GM23338 (cell line): ENCODE measurements around the gene RRAS. TPM values are rescaled to one million over a fixed set of nuclear protein-coding genes. Genes with fewer than 3 reads are reported as not detected.

Experiments used
- ATAC-seq: fragments of 200-7000 bp; cut with Tn5 transposase; 3 replicates; pipeline ENCODE4 v1.9.1; 2020
- DNase-seq: peaks from one replicate; pipeline ENCODE4 v3.0.0-alpha.2; 2015; ENCODE audit warnings: low spot score
- H2AFZ ChIP-seq: fragments of 200-600 bp; sonication (generic); 2 replicates; pipeline ENCODE4 v1.8.0; 2016; ENCODE audit warnings: antibody characterized with exemption, mild to moderate bottlenecking, moderate library complexity
- H3F3A ChIP-seq: fragments of 200-600 bp; sonication (generic); replicated peaks from 2 replicates; pipeline ENCODE4 v1.8.0; 2017; ENCODE audit warnings: antibody characterized with exemption, mixed run types, low read depth
- H3K27ac ChIP-seq: fragments of 200-600 bp; sonication (generic); 2 replicates; pipeline ENCODE4 v1.6.1; 2016; ENCODE audit warnings: low read depth
- H3K27me3 ChIP-seq: fragments of 200-600 bp; sonication (generic); 2 replicates; pipeline ENCODE4 v1.8.0; 2016; ENCODE audit warnings: mild to moderate bottlenecking, mixed run types, moderate library complexity; ENCODE audit not compliant: insufficient read depth
- H3K36me3 ChIP-seq: fragments of 200-600 bp; sonication (generic); 2 replicates; pipeline ENCODE4 v1.8.0; 2016; ENCODE audit warnings: mild to moderate bottlenecking; ENCODE audit not compliant: insufficient read depth
- H3K4me1 ChIP-seq: fragments of 200-600 bp; sonication (generic); 2 replicates; pipeline ENCODE4 v1.8.0; 2016; ENCODE audit warnings: mild to moderate bottlenecking, moderate library complexity; ENCODE audit not compliant: insufficient read depth
- H3K4me2 ChIP-seq: fragments of 200-600 bp; sonication (generic); 2 replicates; pipeline ENCODE4 v1.7.1; 2017; ENCODE audit warnings: mixed run types
- H3K4me3 ChIP-seq: fragments of 200-600 bp; sonication (generic); 2 replicates; pipeline ENCODE4 v1.6.1; 2016; ENCODE audit warnings: mixed run types
- H3K79me2 ChIP-seq: fragments of 200-600 bp; sonication (generic); replicated peaks from 2 replicates; pipeline ENCODE4 v1.8.0; 2017; ENCODE audit warnings: mild to moderate bottlenecking; ENCODE audit not compliant: insufficient read depth
- H3K9me2 ChIP-seq: fragments of 200-600 bp; sonication (generic); 2 replicates; pipeline ENCODE4 v1.8.0; 2017; ENCODE audit not compliant: insufficient read depth
- H4K20me1 ChIP-seq: fragments of 200-600 bp; sonication (generic); replicated peaks from 2 replicates; pipeline ENCODE4 v1.8.0; 2017; ENCODE audit warnings: mild to moderate bottlenecking; ENCODE audit not compliant: insufficient read depth
- H3K27ac Mint-ChIP-seq: 2 replicates; pipeline ENCODE4 v1.8.0; 2020; ENCODE audit warnings: inconsistent platforms, mild to moderate bottlenecking, moderate library complexity, mixed read lengths
- H3K27me3 Mint-ChIP-seq: 3 replicates; pipeline ENCODE4 v1.8.0; 2022; ENCODE audit warnings: low read depth, mild to moderate bottlenecking, moderate library complexity, mixed read lengths, inconsistent platforms; ENCODE audit not compliant: insufficient read depth, poor library complexity
- H3K36me3 Mint-ChIP-seq: 3 replicates; pipeline ENCODE4 v1.8.0; 2021; ENCODE audit warnings: low read depth, mild to moderate bottlenecking, inconsistent platforms, moderate library complexity, mixed read lengths
- H3K4me1 Mint-ChIP-seq: 3 replicates; pipeline ENCODE4 v1.8.0; 2020; ENCODE audit warnings: mild to moderate bottlenecking, inconsistent platforms, mixed read lengths
- H3K4me3 Mint-ChIP-seq: 3 replicates; pipeline ENCODE4 v1.8.0; 2021; ENCODE audit warnings: moderate library complexity, mild to moderate bottlenecking, inconsistent platforms, mixed read lengths
- H3K9me3 Mint-ChIP-seq: 3 replicates; pipeline ENCODE4 v1.8.0; 2020; ENCODE audit warnings: moderate library complexity, mild to moderate bottlenecking, inconsistent platforms, mixed read lengths
- CREB1 ChIP-seq: fragments of 250-450 bp; sonication (Bioruptor Pico); IDR thresholded peaks from 2 replicates; pipeline ENCODE4 v1.5.0; 2020; ENCODE audit warnings: low read depth, mild to moderate bottlenecking, moderate library complexity
- CTCF ChIP-seq, 2 experiments: fragments of 200-600 bp in 1 of 2; sonication (generic) in 1 of 2; conservative IDR thresholded peaks; 2 replicates each; pipeline versions ENCODE4 v1.5.1 to v1.6.1; 2016 to 2017; ENCODE audit warnings: antibody characterized with exemption in 2 of 2, low read depth in 2 of 2, mild to moderate bottlenecking in 2 of 2, moderate library complexity in 1 of 2
- ETS1 ChIP-seq: IDR thresholded peaks from 2 replicates; pipeline ENCODE4 v1.6.1; 2016; ENCODE audit warnings: antibody characterized with exemption
- EZH2 ChIP-seq: fragments of 200-600 bp; sonication (generic); IDR thresholded peaks from one replicate; pipeline ENCODE4 v1.8.0; 2017; ENCODE audit warnings: antibody characterized with exemption, mild to moderate bottlenecking, low read depth; ENCODE audit not compliant: unreplicated experiment
- EZH2phosphoT487 ChIP-seq: fragments of 200-600 bp; sonication (generic); IDR thresholded peaks from one replicate; pipeline ENCODE4 v1.8.1; 2018; ENCODE audit warnings: antibody characterized with exemption; ENCODE audit not compliant: unreplicated experiment
- JUNB ChIP-seq: IDR thresholded peaks from one replicate; pipeline ENCODE4 v1.6.1; 2016; ENCODE audit warnings: antibody characterized with exemption; ENCODE audit not compliant: unreplicated experiment
- NANOG ChIP-seq: IDR thresholded peaks from 2 replicates; pipeline ENCODE4 v1.6.1; 2016; ENCODE audit warnings: antibody characterized with exemption, borderline replicate concordance
- POLR2AphosphoS5 ChIP-seq: IDR thresholded peaks from 2 replicates; pipeline ENCODE4 v1.6.1; 2016; ENCODE audit warnings: antibody characterized with exemption, low read depth
- STAT1 ChIP-seq: IDR thresholded peaks from one replicate; pipeline ENCODE4 v1.6.1; 2016; ENCODE audit warnings: antibody characterized with exemption; ENCODE audit not compliant: unreplicated experiment
- ZNF114 ChIP-seq: fragments of 250-450 bp; sonication (Bioruptor Pico); IDR thresholded peaks from 2 replicates; pipeline ENCODE4 v1.5.0; 2020; ENCODE audit warnings: mild to moderate bottlenecking, moderate library complexity
- ZNF331 ChIP-seq: fragments of 250-450 bp; sonication (Bioruptor Pico); IDR thresholded peaks from 2 replicates; pipeline ENCODE4 v1.5.0; 2020; ENCODE audit warnings: low read depth, mild to moderate bottlenecking, moderate library complexity
- polyA plus RNA-seq: library from polyadenylated mRNA; unstranded; fragments of >200 nt; fragmentation: Nextera tagmentation; extraction: Ambion mirVana; gene quantifications from 2 replicates; pipeline ENCODE4 v1.2.1, GENCODE V29; 2016
- total RNA-seq: library from RNA; depleted of rRNA; stranded (reverse); fragments of >200 nt; shearing (Covaris generic); gene quantifications from 2 replicates; pipeline ENCODE4 v1.2.3, GENCODE V29; 2014
- TF ChIP-seq, protein P1 (sequence below): IDR thresholded peaks from one replicate; pipeline ENCODE4 v1.6.1; 2018; ENCODE audit warnings: antibody characterized with exemption; ENCODE audit not compliant: unreplicated experiment

The RRAS gene
- total and polyA plus RNA-seq, 2 experiments from 2014 or later, result 9.3 to 30.0 TPM

DNA sequence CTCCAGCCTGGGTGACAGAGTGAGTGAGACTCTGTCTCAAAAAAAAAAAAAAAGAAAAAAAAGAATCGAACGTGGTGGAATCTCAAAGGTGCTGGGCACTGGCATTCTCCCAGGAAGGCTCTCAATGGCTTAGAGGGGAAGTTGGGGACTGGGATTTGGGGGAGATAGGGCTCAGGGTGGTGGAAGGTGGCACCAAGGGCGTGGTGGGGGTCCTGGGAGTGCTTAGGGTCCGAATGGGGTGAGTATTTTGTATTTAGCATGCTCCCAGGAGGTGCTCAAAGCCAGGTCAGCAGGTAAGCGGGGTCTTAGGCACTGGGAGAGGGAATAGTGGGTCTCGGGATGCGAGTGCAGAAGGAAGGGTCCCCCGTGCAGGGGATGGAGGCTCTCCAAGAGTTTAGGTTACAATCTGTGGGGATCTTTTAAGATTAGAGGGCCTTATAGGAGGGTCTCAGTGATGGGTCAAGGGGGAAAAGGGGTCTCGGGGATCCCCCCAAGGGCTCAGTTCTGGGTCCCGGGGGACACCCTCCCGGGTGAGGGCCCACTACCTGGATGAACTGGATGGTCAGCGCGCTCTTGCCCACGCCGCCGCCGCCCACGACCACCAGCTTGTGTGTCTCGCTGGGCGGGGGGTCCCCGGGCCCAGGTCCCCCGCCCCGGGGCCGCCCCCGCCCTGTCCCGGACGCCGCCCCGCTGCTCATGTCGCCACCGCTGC, 386 bp downstream of the RRAS start:
- peak overlapping the region; percentile 97 for H3K4me3 Mint-ChIP-seq

DNA sequence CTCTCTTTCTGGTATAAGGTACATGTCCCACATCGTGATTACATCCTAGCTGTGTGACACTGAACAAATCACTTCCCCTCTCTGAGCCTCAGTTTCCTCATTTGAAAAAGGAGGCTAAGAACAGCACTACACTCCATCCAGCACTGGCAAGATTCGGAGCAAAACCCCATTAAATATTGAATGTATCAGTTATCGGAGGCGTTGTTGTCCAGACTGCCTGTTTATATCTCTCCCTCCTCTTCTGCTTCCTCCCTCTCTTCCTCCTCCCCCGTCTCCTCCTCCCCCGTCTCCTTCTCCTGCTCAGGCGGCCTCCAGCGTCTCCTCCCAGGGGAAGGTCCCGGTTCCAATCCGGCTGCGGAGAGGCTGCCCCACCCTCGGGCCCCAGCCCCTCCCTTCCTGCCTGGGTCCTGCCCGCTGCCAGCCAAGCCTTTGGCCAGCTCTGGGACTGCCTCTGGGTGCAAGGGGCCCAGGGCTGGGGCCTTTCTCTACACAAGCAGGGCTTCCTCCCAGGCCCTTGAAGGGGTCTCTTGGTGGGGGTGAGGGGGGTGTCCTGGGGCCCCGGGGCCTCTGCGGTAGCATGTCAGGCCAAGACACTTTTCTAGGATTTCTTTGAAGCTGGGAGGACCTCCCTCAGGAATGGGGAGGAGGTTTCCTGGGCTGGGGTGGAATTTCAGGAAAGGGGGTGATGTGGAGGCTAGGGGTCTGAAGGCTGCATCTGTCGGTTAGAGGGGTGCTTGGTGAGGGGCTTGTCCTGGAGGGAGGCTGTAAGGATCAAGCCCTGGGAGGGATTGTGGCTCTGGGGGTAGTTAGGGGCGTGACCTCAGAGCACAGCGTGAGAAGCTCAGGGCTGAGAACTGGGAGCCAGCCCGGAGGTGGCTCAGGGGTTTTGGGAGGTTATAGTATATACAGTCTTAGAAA, 1.9 kb downstream of the RRAS start:
- no peaks in the 10 kb centered on the region; the same call in 2 of the 3 replicates for H3K36me3 Mint-ChIP-seq
- Histone ChIP-seq H3K9me2 (no peaks in the 10 kb centered on the region), H2AFZ (0 out of 2 replicates have a peak overlapping the region, but pooled peaks have one; percentile 28), H3K4me3 (peak overlapping the region; percentile 49), H3F3A (peaks cover 22% of the 10 kb centered on the region), H3K36me3 (no peaks in the 10 kb centered on the region), H3K4me2 (peak overlapping the region; percentile 70), H3K27ac (no peak overlapping the region), H4K20me1 (0 out of 2 replicates have a peak, but pooled peaks cover 2% of the 10 kb centered on the region), H3K4me1 (peaks cover 42% of the 10 kb centered on the region), H3K27me3 (peaks cover 11% of the 10 kb centered on the region; the same call in 1 of the 2 replicates), H3K79me2 (peaks cover 9% of the 10 kb centered on the region)
- H3K4me3 Mint-ChIP-seq, result peak overlapping the region; percentile 77
- DNase-seq (peak; percentile 71), ATAC-seq (peak; percentile 3)
- H3K27ac Mint-ChIP-seq, result peak overlapping the region; percentile 94
- peaks cover 54% of the 10 kb centered on the region for H3K4me1 Mint-ChIP-seq
- peaks cover 2% of the 10 kb centered on the region; the same call in 1 of the 3 replicates for H3K9me3 Mint-ChIP-seq
- peaks cover 50% of the 10 kb centered on the region for H3K27me3 Mint-ChIP-seq
- no peak for TF ChIP-seq EZH2
- no peak for TF ChIP-seq STAT1
- TF ChIP-seq CREB1, result no peak
- TF ChIP-seq CTCF (conservative IDR thresholded peaks at IDR 0.05; ENCODE audit: low read depth in 2 of 2), result no peak
- no peak for TF ChIP-seq ZNF114 (CRISPR knock-in tag)
- no peak for TF ChIP-seq ZNF331 (CRISPR knock-in tag)
- no peak for TF ChIP-seq EZH2phosphoT487
- no peak for TF ChIP-seq JUNB
- TF ChIP-seq, protein P1, sequence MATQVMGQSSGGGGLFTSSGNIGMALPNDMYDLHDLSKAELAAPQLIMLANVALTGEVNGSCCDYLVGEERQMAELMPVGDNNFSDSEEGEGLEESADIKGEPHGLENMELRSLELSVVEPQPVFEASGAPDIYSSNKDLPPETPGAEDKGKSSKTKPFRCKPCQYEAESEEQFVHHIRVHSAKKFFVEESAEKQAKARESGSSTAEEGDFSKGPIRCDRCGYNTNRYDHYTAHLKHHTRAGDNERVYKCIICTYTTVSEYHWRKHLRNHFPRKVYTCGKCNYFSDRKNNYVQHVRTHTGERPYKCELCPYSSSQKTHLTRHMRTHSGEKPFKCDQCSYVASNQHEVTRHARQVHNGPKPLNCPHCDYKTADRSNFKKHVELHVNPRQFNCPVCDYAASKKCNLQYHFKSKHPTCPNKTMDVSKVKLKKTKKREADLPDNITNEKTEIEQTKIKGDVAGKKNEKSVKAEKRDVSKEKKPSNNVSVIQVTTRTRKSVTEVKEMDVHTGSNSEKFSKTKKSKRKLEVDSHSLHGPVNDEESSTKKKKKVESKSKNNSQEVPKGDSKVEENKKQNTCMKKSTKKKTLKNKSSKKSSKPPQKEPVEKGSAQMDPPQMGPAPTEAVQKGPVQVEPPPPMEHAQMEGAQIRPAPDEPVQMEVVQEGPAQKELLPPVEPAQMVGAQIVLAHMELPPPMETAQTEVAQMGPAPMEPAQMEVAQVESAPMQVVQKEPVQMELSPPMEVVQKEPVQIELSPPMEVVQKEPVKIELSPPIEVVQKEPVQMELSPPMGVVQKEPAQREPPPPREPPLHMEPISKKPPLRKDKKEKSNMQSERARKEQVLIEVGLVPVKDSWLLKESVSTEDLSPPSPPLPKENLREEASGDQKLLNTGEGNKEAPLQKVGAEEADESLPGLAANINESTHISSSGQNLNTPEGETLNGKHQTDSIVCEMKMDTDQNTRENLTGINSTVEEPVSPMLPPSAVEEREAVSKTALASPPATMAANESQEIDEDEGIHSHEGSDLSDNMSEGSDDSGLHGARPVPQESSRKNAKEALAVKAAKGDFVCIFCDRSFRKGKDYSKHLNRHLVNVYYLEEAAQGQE, result no peak
- no peak for TF ChIP-seq NANOG
- no peak for TF ChIP-seq POLR2AphosphoS5

More for the DNA sequence above, 386 bp downstream of the RRAS start:
- Histone ChIP-seq H2AFZ (no peak overlapping the region), H3K4me1 (peaks cover 48% of the 10 kb centered on the region), H3K4me3 (peak overlapping the region; percentile 49), H3K27ac (no peak overlapping the region), H3K79me2 (peaks cover 23% of the 10 kb centered on the region), H3F3A (peaks cover 27% of the 10 kb centered on the region), H3K27me3 (peaks cover 11% of the 10 kb centered on the region; the same call in 1 of the 2 replicates), H3K36me3 (no peaks in the 10 kb centered on the region), H3K4me2 (peak overlapping the region; percentile 70), H4K20me1 (peaks cover 13% of the 10 kb centered on the region), H3K9me2 (no peaks in the 10 kb centered on the region)
- ATAC-seq (no peak), DNase-seq (peak; percentile 21)
- H3K36me3 Mint-ChIP-seq, result peaks cover 2% of the 10 kb centered on the region; the same call in 1 of the 3 replicates
- H3K27ac Mint-ChIP-seq, result no peak overlapping the region
- peaks cover 2% of the 10 kb centered on the region; the same call in 1 of the 3 replicates for H3K9me3 Mint-ChIP-seq
- H3K4me1 Mint-ChIP-seq, result peaks cover 68% of the 10 kb centered on the region
- no peak for TF ChIP-seq ETS1
- H3K27me3 Mint-ChIP-seq, result peaks cover 49% of the 10 kb centered on the region
